H1 (cell line): ENCODE measurements around the gene ANLN. TPM values are rescaled to one million over a fixed set of nuclear protein-coding genes. Genes with fewer than 3 reads are reported as not detected.

Experiments used
- CTCF ChIA-PET: fragments of 300-600 bp; sonication (Branson Sonifier 250); formaldehyde crosslinking; loops from one replicate; lab custom pipeline; 2021; ENCODE audit not compliant: partially characterized antibody; lab: Charles Lee
- POLR2A ChIA-PET: fragments of 300-600 bp; sonication (Branson Sonifier 250); formaldehyde crosslinking; loops from one replicate; lab custom pipeline; 2021; ENCODE audit warnings: inconsistent platforms; ENCODE audit not compliant: partially characterized antibody; lab: Charles Lee
- DNase-seq, 2 experiments: peaks; one replicate each; pipeline versions ENCODE4 v3.0.0 to v3.0.0-alpha.2; 2010 to 2022; ENCODE audit warnings: low spot score in 2 of 2, low read depth in 1 of 2, mixed read lengths in 1 of 2
- FAIRE-seq: peaks from 2 replicates; lab custom pipeline; 2011; peaks lifted over from hg19 to GRCh38; lab: Jason Lieb, UNC
- H2AFZ ChIP-seq: 2 replicates; pipeline ENCODE4 v1.8.1; 2012; ENCODE audit warnings: low read length, inconsistent platforms
- H2AK5ac ChIP-seq: 2 replicates; pipeline ENCODE4 v1.6.1; 2013; ENCODE audit warnings: low read depth, low read length
- H2BK120ac ChIP-seq: replicated peaks from 2 replicates; pipeline ENCODE3; 2013; ENCODE audit warnings: low read depth, low read length, inconsistent platforms
- H2BK12ac ChIP-seq: 2 replicates; pipeline ENCODE4 v1.6.1; 2013; ENCODE audit warnings: low read depth, low read length
- H2BK15ac ChIP-seq: 2 replicates; pipeline ENCODE4 v1.6.1; 2013; ENCODE audit warnings: low read length
- H2BK20ac ChIP-seq: 2 replicates; pipeline ENCODE4 v1.6.1; 2013; ENCODE audit warnings: low read length
- H2BK5ac ChIP-seq: 2 replicates; pipeline ENCODE4 v1.6.1; 2013; ENCODE audit warnings: low read depth, low read length
- H3K14ac ChIP-seq: 2 replicates; pipeline ENCODE4 v1.6.1; 2013; ENCODE audit warnings: inconsistent platforms; ENCODE audit not compliant: insufficient read length
- H3K18ac ChIP-seq: 2 replicates; pipeline ENCODE4 v1.6.1; 2013; ENCODE audit warnings: low read length; ENCODE audit errors: extremely low read depth
- H3K23ac ChIP-seq: 2 replicates; pipeline ENCODE4 v1.6.1; 2013; ENCODE audit warnings: inconsistent platforms; ENCODE audit not compliant: insufficient read length
- H3K23me2 ChIP-seq: 2 replicates; pipeline ENCODE4 v1.6.1; 2013; ENCODE audit warnings: low read depth, low read length
- H3K27ac ChIP-seq: 2 replicates; pipeline ENCODE4 v1.6.1; 2011; ENCODE audit warnings: low read depth, low read length, inconsistent platforms
- H3K27me3 ChIP-seq, 4 experiments: replicated peaks in 1 of 4; 1 replicate in 1 of 4; 2 replicates in 3 of 4; pipeline versions ENCODE4 v1.6.1 to v1.8.1; 2011 to 2013; ENCODE audit warnings: low read length in 3 of 4, mild to moderate bottlenecking in 3 of 4, inconsistent platforms in 2 of 4, mixed read lengths in 2 of 4, moderate library complexity in 1 of 4; ENCODE audit not compliant: control insufficient read depth in 3 of 4, insufficient read depth in 3 of 4; ENCODE audit errors: extremely low read depth in 1 of 4
- H3K36me3 ChIP-seq, 4 experiments: 2 replicates each; pipeline versions ENCODE4 v1.6.1 to v1.8.1; 2011 to 2013; ENCODE audit warnings: mild to moderate bottlenecking in 4 of 4, low read length in 3 of 4, moderate library complexity in 2 of 4, control low read depth in 1 of 4, inconsistent platforms in 1 of 4; ENCODE audit not compliant: insufficient read depth in 4 of 4, control insufficient read depth in 2 of 4
- H3K4ac ChIP-seq: replicated peaks from 2 replicates; pipeline ENCODE3; 2013; ENCODE audit warnings: low read length, low read depth, mixed read lengths, inconsistent platforms; ENCODE audit not compliant: insufficient read length
- H3K4me1 ChIP-seq, 4 experiments: replicated peaks in 1 of 4; 1 replicate in 1 of 4; 2 replicates in 3 of 4; pipeline versions ENCODE4 v1.6.1 to v1.8.1; 2011 to 2013; ENCODE audit warnings: low read length in 3 of 4, inconsistent platforms in 2 of 4, mixed read lengths in 1 of 4; ENCODE audit not compliant: insufficient read depth in 4 of 4, control insufficient read depth in 3 of 4
- H3K4me2 ChIP-seq, 2 experiments: 2 replicates each; pipeline versions ENCODE4 v1.6.1 to v1.8.1; 2011 to 2013; ENCODE audit warnings: low read depth in 2 of 2, low read length in 2 of 2, control low read depth in 1 of 2, inconsistent platforms in 1 of 2, mild to moderate bottlenecking in 1 of 2; ENCODE audit not compliant: insufficient read depth in 1 of 2
- H3K4me3 ChIP-seq, 4 experiments: fragments of 200-600, 300-600 bp in 1 of 4; sonication (generic), shearing (Covaris generic), sonication (Bioruptor Twin) in 1 of 4; 2 replicates each; pipeline versions ENCODE4 v1.5.1 to v1.8.1; 2011 to 2016; ENCODE audit warnings: low read length in 4 of 4, low read depth in 3 of 4, control low read depth in 2 of 4, inconsistent platforms in 2 of 4, mild to moderate bottlenecking in 2 of 4, mixed read lengths in 1 of 4, moderate library complexity in 1 of 4; ENCODE audit not compliant: insufficient read depth in 2 of 4; ENCODE audit errors: extremely low read depth in 1 of 4
- H3K56ac ChIP-seq: replicated peaks from 2 replicates; pipeline ENCODE3; 2013; ENCODE audit warnings: low read depth, mild to moderate bottlenecking, mixed read lengths, low read length, inconsistent platforms; ENCODE audit not compliant: insufficient read length
- H3K79me1 ChIP-seq: 2 replicates; pipeline ENCODE4 v1.6.1; 2013; ENCODE audit warnings: low read depth, low read length, control low read depth
- H3K79me2 ChIP-seq, 2 experiments: 2 replicates each; pipeline versions ENCODE4 v1.6.1 to v1.8.1; 2012 to 2013; ENCODE audit warnings: low read length in 2 of 2, mild to moderate bottlenecking in 2 of 2, inconsistent platforms in 1 of 2; ENCODE audit not compliant: insufficient read depth in 2 of 2, control insufficient read depth in 1 of 2
- H3K9ac ChIP-seq, 4 experiments: replicated peaks in 1 of 4; 1 replicate in 1 of 4; 2 replicates in 3 of 4; pipeline versions ENCODE4 v1.6.1 to v1.8.1; 2011 to 2013; ENCODE audit warnings: low read depth in 3 of 4, low read length in 3 of 4, control low read depth in 2 of 4, mild to moderate bottlenecking in 2 of 4, moderate library complexity in 2 of 4, inconsistent platforms in 1 of 4; ENCODE audit errors: extremely low read depth in 1 of 4
- H3K9me3 ChIP-seq, 2 experiments: 2 replicates each; pipeline versions ENCODE4 v1.6.1 to v1.8.1; 2012 to 2013; ENCODE audit warnings: mild to moderate bottlenecking in 2 of 2, moderate library complexity in 2 of 2, control low read depth in 1 of 2, inconsistent platforms in 1 of 2, low read depth in 1 of 2, low read length in 1 of 2, mixed read lengths in 1 of 2; ENCODE audit not compliant: insufficient read depth in 2 of 2
- H4K20me1 ChIP-seq, 2 experiments: replicated peaks in 1 of 2; 2 replicates each; pipeline versions ENCODE3 to v1.8.1; 2011 to 2013; ENCODE audit warnings: inconsistent platforms in 2 of 2, low read length in 2 of 2, mild to moderate bottlenecking in 1 of 2; ENCODE audit not compliant: insufficient read depth in 2 of 2, control insufficient read depth in 1 of 2
- H4K5ac ChIP-seq: 2 replicates; pipeline ENCODE4 v1.6.1; 2013; ENCODE audit warnings: low read length, low read depth, mixed read lengths, inconsistent platforms; ENCODE audit not compliant: insufficient read length
- H4K8ac ChIP-seq: 2 replicates; pipeline ENCODE4 v1.8.0; 2013; ENCODE audit warnings: mild to moderate bottlenecking, moderate library complexity, low read length, inconsistent platforms; ENCODE audit not compliant: insufficient read depth; ENCODE audit errors: extremely low read depth
- H4K91ac ChIP-seq: replicated peaks from 2 replicates; pipeline ENCODE3; 2013; ENCODE audit warnings: low read length, mixed read lengths, inconsistent platforms; ENCODE audit not compliant: insufficient read length
- BRCA1 ChIP-seq: IDR thresholded peaks from 2 replicates; pipeline ENCODE4 v1.6.1; 2012; ENCODE audit warnings: low read depth, low read length, improper control_type of control experiment
- CTCF ChIP-seq, 3 experiments: IDR thresholded peaks; 1 replicate in 2 of 3; 2 replicates in 1 of 3; pipeline versions ENCODE4 v1.5.1 to v1.6.1; 2011; ENCODE audit warnings: low read length in 3 of 3, mild to moderate bottlenecking in 3 of 3, inconsistent platforms in 2 of 3, low read depth in 1 of 3, moderate library complexity in 1 of 3; ENCODE audit not compliant: insufficient read depth in 1 of 3; ENCODE audit errors: control extremely low read depth in 1 of 3
- EP300 ChIP-seq, 2 experiments: IDR thresholded peaks; 1 replicate in 1 of 2; 2 replicates in 1 of 2; pipeline ENCODE4 v1.6.1; 2011 to 2012; ENCODE audit warnings: low read depth in 2 of 2, low read length in 2 of 2, mild to moderate bottlenecking in 2 of 2, borderline replicate concordance in 1 of 2, inconsistent platforms in 1 of 2, moderate library complexity in 1 of 2
- JUN ChIP-seq: IDR thresholded peaks from 2 replicates; pipeline ENCODE4 v1.6.1; 2011; ENCODE audit warnings: low read depth, mild to moderate bottlenecking, improper control_type of control experiment, low read length
- RBBP5 ChIP-seq: IDR thresholded peaks from 2 replicates; pipeline ENCODE4 v1.7.1; 2012; ENCODE audit warnings: low read depth, mild to moderate bottlenecking, inconsistent platforms, low read length, moderate library complexity, borderline replicate concordance
- RNF2 ChIP-seq: fragments of 200-900, 300-1000 bp; sonication (generic); IDR thresholded peaks from 2 replicates; pipeline ENCODE4 v1.7.1; 2016; ENCODE audit warnings: borderline replicate concordance, low read depth, mild to moderate bottlenecking, antibody characterized with exemption, low read length; ENCODE audit not compliant: poor library complexity, severe bottlenecking; ENCODE audit errors: missing control alignments
- YY1 ChIP-seq: IDR thresholded peaks from 2 replicates; pipeline ENCODE4 v1.6.1; 2011; ENCODE audit warnings: low read depth, mild to moderate bottlenecking, low read length
- WGBS, 2 experiments: shearing (Covaris generic) in 1 of 2; methylation state at CpG; one replicate each; pipeline versions ENCODE4 v1.1.6 to v1.1.7; 2013 to 2015; ENCODE audit warnings: low lambda C conversion rate in 2 of 2, mixed read lengths in 2 of 2, inconsistent platforms in 1 of 2, low coverage in 1 of 2, missing lambda C conversion rate in 1 of 2; ENCODE audit not compliant: insufficient replicate concordance in 2 of 2, insufficient coverage in 1 of 2, insufficient read length in 1 of 2; ENCODE audit errors: extremely low coverage in 1 of 2, missing lambda C conversion rate in 1 of 2; 5-methylcytosine and 5-hydroxymethylcytosine counted together
- polyA plus RNA-seq, 7 experiments: library from polyadenylated mRNA; depleted of rRNA in 3 of 7; stranded (reverse) in 5 of 7; unstranded in 2 of 7; fragments of >200 nt in 5 of 7; fragments of 200-250 nt in 2 of 7; gene quantifications; 1 replicate in 5 of 7; 2 replicates in 1 of 7; 4 replicates in 1 of 7; pipeline versions ENCODE4 v1.2.1 to v1.2.3, GENCODE V29; 2011 to 2013; ENCODE audit warnings: missing spikeins in 2 of 7, mixed read lengths in 2 of 7
- total RNA-seq: library from RNA; stranded (reverse); fragmentation: NEBNext Ultra II Directional; extraction: Animal tissue kit (Norgen Biotek cat#: 25700); gene quantifications from 2 replicates; pipeline ENCODE4 v1.2.1, GENCODE V29; 2021

ANLN gene
- total and polyA plus RNA-seq, 2 of the 8 experiments (the other 6 are each of a cell fraction or from before 2014, with no cell fraction given) = 18.5 to 90.1 TPM

- FAIRE-seq (no peak), DNase-seq (peak; percentile 67 to 95)
- H2BK5ac ChIP-seq = no peak overlapping the region
- H2BK20ac ChIP-seq = no peak overlapping the region
- 2% methylated on average over 62 of the region's 96 CpGs; no CpG with 5 or more reads in 1 of the 2 experiments for WGBS, 2 experiments
- H2AFZ ChIP-seq = peak overlapping the region; percentile 100
- no peak overlapping the region for H4K5ac ChIP-seq
- no peak overlapping the region for H2BK120ac ChIP-seq
- H3K9me3 ChIP-seq = no peaks in the 10 kb centered on the region
- no peak overlapping the region for H4K8ac ChIP-seq
- no peaks in the 10 kb centered on the region for H3K4me1 ChIP-seq
- H3K27me3 ChIP-seq = peaks cover 28 to 59% (median 46%) of the 10 kb centered on the region in 4 experiments
- H3K23ac ChIP-seq = no peak overlapping the region
- no peak overlapping the region for H3K4ac ChIP-seq
- H3K18ac ChIP-seq = peak overlapping the region; percentile 80; the same call in 1 of the 2 replicates
- peak overlapping the region; percentile 92 for H4K91ac ChIP-seq
- H2AK5ac ChIP-seq = no peak overlapping the region
- no peak overlapping the region for H2BK12ac ChIP-seq
- no peak overlapping the region for H3K14ac ChIP-seq
- no peak overlapping the region for H3K27ac ChIP-seq
- H4K20me1 ChIP-seq = peaks cover 0 to 2% of the 10 kb centered on the region in 2 experiments
- H3K9ac ChIP-seq = peak overlapping the region in 1 of 4 experiments; percentile 26; a peak in 1 of 7 replicates
- no peaks in the 10 kb centered on the region for H3K79me1 ChIP-seq
- H2BK15ac ChIP-seq = 0 out of 2 replicates have a peak overlapping the region, but pooled peaks have one; percentile 96
- H3K79me2 ChIP-seq = no peaks in the 10 kb centered on the region
- H3K36me3 ChIP-seq = 0 out of 8 replicates have a peak, but pooled peaks cover 0 to 2% (median 0%) of the 10 kb centered on the region in 4 experiments
- peak overlapping the region; percentile 60 to 79 (median 76) for H3K4me3 ChIP-seq
- peaks cover 2% of the 10 kb centered on the region for H3K23me2 ChIP-seq
- H3K4me2 ChIP-seq = peak overlapping the region; percentile 40 to 92
- H3K56ac ChIP-seq = no peak overlapping the region
- CTCF ChIA-PET = interaction anchor here (0.5 to 2.9 kb wide), 12 partner anchors 8 to 497 kb away, joined by 3 to 27 read pairs (median 4); partner anchors contain the start of gene ANLN
- POLR2A ChIA-PET = interaction anchor here (0.6 to 1.7 kb wide), 4 partner anchors 21 to 471 kb away, joined by 3 to 4 read pairs (median 3); no protein-coding TSS in a partner anchor
- no peak for TF ChIP-seq EP300 (IDR thresholded peaks at IDR 0.05; ENCODE audit: borderline replicate concordance in 1 of 2, low read depth in 2 of 2, low read length in 2 of 2)
- no peak for TF ChIP-seq JUN
- TF ChIP-seq CTCF (IDR thresholded peaks at IDR 0.05; ENCODE audit: control extremely low read depth in 1 of 3, insufficient read depth in 1 of 3, low read depth in 1 of 3, low read length in 3 of 3) = peak; percentile 81 to 91 (median 82)
- peak; percentile 81 for TF ChIP-seq RNF2
- peak; percentile 90; the same call in 1 of the 2 replicates for TF ChIP-seq RBBP5
- TF ChIP-seq BRCA1 = no peak
- TF ChIP-seq YY1 = no peak; the same call in 1 of the 2 replicates
These were observed 22.7 kb upstream of the ANLN start for GRCh38 chr7:36366718-36367560.
